Measurements from ENCODE around the gene TRAF3. TPM values are rescaled to one million over a fixed set of nuclear protein-coding genes. Genes with fewer than 3 reads are reported as not detected.

The TRAF3 gene
- total and polyA plus RNA-seq, 12 donors = 2.3 to 15.6 (median 10.2) TPM

DNA sequence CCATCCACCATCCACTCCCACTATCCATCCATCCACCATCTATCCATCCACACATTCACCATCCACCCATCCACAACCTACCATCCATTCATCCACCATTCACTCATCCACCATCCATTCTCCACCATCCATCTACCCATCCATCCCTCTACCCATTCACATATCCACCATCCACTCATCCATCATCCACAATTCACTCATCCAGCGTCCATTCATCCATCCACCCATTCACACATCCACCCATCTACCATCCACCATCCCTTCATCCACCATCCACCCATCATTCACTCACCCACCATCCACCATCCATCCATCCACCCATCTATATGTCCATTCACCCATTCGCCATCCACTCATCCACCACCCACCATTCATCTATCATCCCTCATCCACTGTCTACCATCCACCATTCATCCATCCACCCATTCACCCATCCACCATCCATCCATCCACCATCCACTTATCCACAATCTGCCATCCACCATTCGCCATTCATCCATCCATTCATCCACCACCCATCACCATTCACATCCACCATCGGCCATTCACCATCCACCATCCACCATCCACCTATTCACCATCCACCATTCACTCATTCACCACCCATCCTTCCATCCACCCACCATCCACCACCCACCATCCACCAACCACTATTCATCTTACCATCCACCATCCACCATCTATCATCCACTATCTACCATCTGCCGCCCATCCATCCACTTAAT lies 143.2 kb downstream of the TRAF3 start:
- Histone ChIP-seq H3K27ac (no peak overlapping the region), H3K4me3 (no peak overlapping the region), H3K9me3 (no peaks in the 10 kb centered on the region), H3K36me3 (no peaks in the 10 kb centered on the region), H3K4me1 (peaks cover 0 to 17% (median 12%) of the 10 kb centered on the region in 9 donors), H3K27me3 (peaks cover 8 to 45% (median 37%) of the 10 kb centered on the region in 7 donors)
- 96 to 98% methylated on average over 5 of the region's 5 CpGs for WGBS, 2 donors
- intact Hi-C loops (cut with DNase I) = loop anchor here in 1 of 10 donors (5.0 kb wide), 1 partner anchor 223 kb away; no protein-coding TSS in a partner anchor
- no peak for ATAC-seq
- TF ChIP-seq, protein P1, sequence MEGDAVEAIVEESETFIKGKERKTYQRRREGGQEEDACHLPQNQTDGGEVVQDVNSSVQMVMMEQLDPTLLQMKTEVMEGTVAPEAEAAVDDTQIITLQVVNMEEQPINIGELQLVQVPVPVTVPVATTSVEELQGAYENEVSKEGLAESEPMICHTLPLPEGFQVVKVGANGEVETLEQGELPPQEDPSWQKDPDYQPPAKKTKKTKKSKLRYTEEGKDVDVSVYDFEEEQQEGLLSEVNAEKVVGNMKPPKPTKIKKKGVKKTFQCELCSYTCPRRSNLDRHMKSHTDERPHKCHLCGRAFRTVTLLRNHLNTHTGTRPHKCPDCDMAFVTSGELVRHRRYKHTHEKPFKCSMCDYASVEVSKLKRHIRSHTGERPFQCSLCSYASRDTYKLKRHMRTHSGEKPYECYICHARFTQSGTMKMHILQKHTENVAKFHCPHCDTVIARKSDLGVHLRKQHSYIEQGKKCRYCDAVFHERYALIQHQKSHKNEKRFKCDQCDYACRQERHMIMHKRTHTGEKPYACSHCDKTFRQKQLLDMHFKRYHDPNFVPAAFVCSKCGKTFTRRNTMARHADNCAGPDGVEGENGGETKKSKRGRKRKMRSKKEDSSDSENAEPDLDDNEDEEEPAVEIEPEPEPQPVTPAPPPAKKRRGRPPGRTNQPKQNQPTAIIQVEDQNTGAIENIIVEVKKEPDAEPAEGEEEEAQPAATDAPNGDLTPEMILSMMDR (IDR thresholded peaks at IDR 0.05) = no peak
- no peak for DNase-seq

DNA sequence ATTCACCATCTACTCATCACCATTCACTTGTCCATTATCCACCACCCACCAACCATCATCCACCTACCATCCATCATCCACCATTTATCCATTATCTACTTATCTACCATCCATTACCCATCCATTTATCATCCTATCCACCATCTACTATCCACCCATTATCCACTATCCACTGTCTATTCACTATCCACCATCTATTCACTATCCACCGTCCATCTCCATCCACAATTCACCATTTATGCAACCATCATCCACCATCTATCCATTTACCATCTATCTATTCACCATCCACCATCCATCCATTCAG lies 143.7 kb downstream of the TRAF3 start:
- TF ChIP-seq, protein P1 (IDR thresholded peaks at IDR 0.05) = no peak
- H3K9me3 ChIP-seq = no peaks in the 10 kb centered on the region
- H3K36me3 ChIP-seq = no peaks in the 10 kb centered on the region
- H3K27ac ChIP-seq = no peak overlapping the region
- WGBS, 2 donors = 94 to 99% methylated on average over 1 of the region's 1 CpG
- intact Hi-C loops (cut with DNase I) = loop anchor here in 1 of 10 donors (5.0 kb wide), 1 partner anchor 224 kb away; no protein-coding TSS in a partner anchor
- H3K4me3 ChIP-seq = no peak overlapping the region
- H3K4me1 ChIP-seq = peaks cover 0 to 17% (median 12%) of the 10 kb centered on the region in 9 donors
- ATAC-seq = no peak
- peaks cover 8 to 51% (median 42%) of the 10 kb centered on the region in 7 donors for H3K27me3 ChIP-seq
- DNase-seq = no peak

DNA sequence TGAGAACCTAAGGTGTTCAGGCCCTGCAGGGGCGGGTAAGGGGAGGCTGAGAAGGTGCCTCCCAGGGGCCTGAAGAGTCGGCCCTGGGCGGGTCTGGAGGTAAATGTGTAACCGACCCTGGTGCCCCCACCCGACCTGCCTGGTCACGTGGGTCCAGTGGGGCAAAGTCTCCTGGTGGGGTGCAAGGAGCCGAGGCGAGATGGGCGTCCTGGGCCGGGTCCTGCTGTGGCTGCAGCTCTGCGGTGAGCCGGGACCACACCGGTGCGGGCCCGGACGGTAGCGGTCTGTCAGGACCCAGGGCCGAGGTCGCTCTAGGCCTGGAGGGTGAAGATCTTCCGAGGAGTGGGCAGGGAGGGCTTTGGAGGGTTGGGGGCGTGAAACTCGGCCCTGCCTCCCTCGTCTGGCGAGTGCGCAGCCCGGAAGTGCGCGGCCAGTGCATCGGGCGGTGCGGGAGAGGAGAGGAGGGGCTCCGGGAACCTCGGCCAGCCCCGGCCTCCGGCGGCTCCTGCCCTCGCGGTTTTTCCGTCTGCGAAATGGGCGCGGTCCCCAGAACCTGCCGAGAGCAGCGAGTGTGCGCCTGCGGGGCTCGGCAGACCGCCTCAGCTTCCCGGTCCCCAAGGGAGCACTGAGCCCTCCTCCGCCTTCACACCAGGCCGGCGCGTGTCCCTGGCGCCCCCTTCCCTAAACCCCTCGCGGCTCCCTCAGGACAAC lies 145.4 kb downstream of the TRAF3 start, which contains the start of gene AMN:
AMN (plus strand) TSS at position 174 of the 711 bp plus-strand sequence; CDS start at position 200, 26 bp downstream.
- WGBS, 2 donors = 7% methylated on average over 55 to 56 of the region's 56 CpGs
- ATAC-seq = peak in 2 of 8 donors; percentile 17 to 42
- intact Hi-C loops (cut with DNase I) = loop anchor here in 1 of 10 donors (5.0 kb wide), 1 partner anchor 225 kb away; no protein-coding TSS in a partner anchor
- Histone ChIP-seq H3K4me1 (peaks cover 0 to 17% (median 12%) of the 10 kb centered on the region in 9 donors), H3K4me3 (peak within 1 kb of the TSS in 9 of 10 donors; percentile 5 to 31 (median 20)), H3K9me3 (no peaks in the 10 kb centered on the region), H3K27ac (no peak within 1 kb of the TSS), H3K27me3 (peaks cover 8 to 67% (median 57%) of the 10 kb centered on the region in 7 donors), H3K36me3 (no peaks in the 10 kb centered on the region)
- DNase-seq = no peak
- TF ChIP-seq, protein P1 (IDR thresholded peaks at IDR 0.05) = no peak

DNA sequence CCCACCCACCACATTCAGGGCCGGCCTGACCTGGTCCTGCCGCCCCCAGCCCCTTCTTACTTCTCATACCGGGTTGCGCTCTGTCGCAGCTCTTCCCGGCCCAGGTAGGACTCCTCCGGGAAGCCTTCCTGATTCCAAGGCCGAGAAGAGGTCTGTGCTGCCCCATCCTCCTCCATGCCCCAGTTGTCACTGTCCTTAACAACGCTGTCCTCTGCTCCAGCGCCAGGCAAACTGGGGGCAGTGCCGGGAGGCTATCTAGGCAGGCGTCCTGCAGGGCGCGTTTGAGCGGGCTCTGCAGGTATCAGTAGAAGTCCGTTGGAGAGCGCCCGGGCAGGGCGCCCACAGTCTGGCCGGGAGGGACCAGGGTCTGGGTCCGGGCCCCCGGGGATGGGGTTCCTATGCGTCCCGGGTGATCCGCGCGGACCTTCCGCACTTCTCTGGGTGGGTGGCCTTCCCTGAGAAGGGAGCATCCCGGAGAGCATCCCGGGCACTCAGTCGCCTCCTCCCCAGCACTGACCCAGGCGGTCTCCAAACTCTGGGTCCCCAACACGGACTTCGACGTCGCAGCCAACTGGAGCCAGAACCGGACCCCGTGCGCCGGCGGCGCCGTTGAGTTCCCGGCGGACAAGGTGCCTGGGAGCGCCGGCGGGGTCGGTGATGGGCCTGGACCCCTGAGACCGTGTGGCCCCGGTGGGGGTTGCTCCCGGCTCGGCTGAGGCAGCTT lies 146.1 kb downstream of the TRAF3 start:
- H3K27me3 ChIP-seq = peaks cover 8 to 75% (median 63%) of the 10 kb centered on the region in 7 donors
- WGBS, 2 donors = 4 to 5% methylated on average over 52 to 53 of the region's 53 CpGs

More for the DNA sequence above, 146.1 kb downstream of the TRAF3 start:
- ATAC-seq (peak in 1 of 8 donors; percentile 18), DNase-seq (no peak)
- Histone ChIP-seq H3K27ac (no peak overlapping the region), H3K4me1 (peaks cover 0 to 22% (median 15%) of the 10 kb centered on the region in 9 donors), H3K9me3 (no peaks in the 10 kb centered on the region), H3K4me3 (peak overlapping the region in 9 of 10 donors; percentile 5 to 31 (median 20)), H3K36me3 (no peaks in the 10 kb centered on the region)
- TF ChIP-seq, protein P1 (IDR thresholded peaks at IDR 0.05) = no peak
- intact Hi-C loops (cut with DNase I) = loop anchor here in 1 of 10 donors (5.0 kb wide), 1 partner anchor 226 kb away; no protein-coding TSS in a partner anchor
